Heart left ventricle (tissue), 16 donors: ENCODE results near the gene ARID5B. TPM values are rescaled to one million over a fixed set of nuclear protein-coding genes. Genes with fewer than 3 reads are reported as not detected.

ENCODE experiments used
- ATAC-seq, 4 donors: fragments of 200-7000 bp; cut with Tn5 transposase; one replicate each; pipeline ENCODE4 v1.9.1; 2020 to 2022; ENCODE audit warnings: moderate library complexity in 4 of 4, mild to moderate bottlenecking in 3 of 4, moderate number of reproducible peaks in 1 of 4
- DNase-seq, 5 donors: peaks; one replicate each; pipeline ENCODE4 v3.0.0-alpha.2; 2020
- H3K27ac ChIP-seq, 12 donors: fragments of 200-600 bp; sonication (generic) in 4 of 12; one replicate each; pipeline versions ENCODE4 v1.5.0 to v1.8.0; 2016 to 2022; ENCODE audit warnings: mild to moderate bottlenecking in 2 of 12
- H3K27me3 ChIP-seq, 9 donors: fragments of 200-600 bp; sonication (generic) in 2 of 9; one replicate each; pipeline versions ENCODE4 v1.5.1 to v1.8.0; 2016 to 2022; ENCODE audit warnings: mild to moderate bottlenecking in 3 of 9
- H3K36me3 ChIP-seq, 9 donors: fragments of 200-600 bp; sonication (generic) in 2 of 9; one replicate each; pipeline versions ENCODE4 v1.5.0 to v1.8.0; 2018 to 2022; ENCODE audit warnings: mild to moderate bottlenecking in 2 of 9
- H3K4me1 ChIP-seq, 12 donors: fragments of 200-600 bp; sonication (generic) in 4 of 12; one replicate each; pipeline versions ENCODE4 v1.5.0 to v1.8.0; 2016 to 2022; ENCODE audit warnings: mild to moderate bottlenecking in 3 of 12
- H3K4me3 ChIP-seq, 12 donors: fragments of 200-600 bp; sonication (generic) in 4 of 12; one replicate each; pipeline versions ENCODE4 v1.5.0 to v1.8.0; 2017 to 2022; ENCODE audit warnings: mild to moderate bottlenecking in 9 of 12, moderate library complexity in 4 of 12
- H3K9me3 ChIP-seq, 12 donors: fragments of 200-600 bp; sonication (generic) in 4 of 12; one replicate each; pipeline versions ENCODE4 v1.5.0 to v1.8.0; 2016 to 2022; ENCODE audit warnings: mild to moderate bottlenecking in 1 of 12
- CTCF ChIP-seq, 12 donors: fragments of 200-600 bp; sonication (generic) in 4 of 12; IDR thresholded peaks; one replicate each; pipeline versions ENCODE4 v1.5.0 to v1.8.0; 2018 to 2022; ENCODE audit warnings: antibody characterized with exemption in 12 of 12, mild to moderate bottlenecking in 5 of 12
- POLR2A ChIP-seq, 2 donors: fragments of 450-650 bp; IDR thresholded peaks; one replicate each; pipeline ENCODE4 v1.6.1; 2017; ENCODE audit warnings: antibody characterized with exemption in 2 of 2, mild to moderate bottlenecking in 2 of 2, moderate library complexity in 2 of 2
- WGBS, 4 donors: extraction: QIAGEN DNeasy Blood & Tissue Kit in 2 of 4; methylation state at CpG; one replicate each; pipeline versions ENCODE4 v1.1.5 to v1.1.7; 2013 to 2018; 5-methylcytosine and 5-hydroxymethylcytosine counted together
- intact Hi-C, 10 donors: fragments of 100-400 bp; cut with DNase I; formaldehyde crosslinking; loops; one replicate each; pipeline versions ENCODE4 v1.11.1 to v1.14.2; 2022
- polyA plus RNA-seq, 2 donors: library from polyadenylated mRNA; stranded (reverse); fragments of 200-250 nt; gene quantifications; one replicate each; pipeline ENCODE4 v1.2.3, GENCODE V29; 2013
- total RNA-seq, 9 donors: library from RNA; depleted of rRNA in 2 of 9; stranded (reverse); fragments of >200 nt in 2 of 9; fragmentation: NEBNext Ultra II Directional in 3 of 9; extraction: Animal tissue kit (Norgen Biotek cat#: 25700) in 3 of 9; gene quantifications; one replicate each; pipeline versions ENCODE4 v1.1.0 to v1.2.4, GENCODE V29; 2016 to 2023
- donor health status: ischemic (EF 13 %, LVEDD 7.1; RV severe dilation, severe dysfunction).
- donor health status: healthy with polysubstance abuse.
- donor health status: DM: no; HTN: yes; CAD: no.
- donor health status: DM: no; HTN: no; CAD: no.
- donor health status: ischemic (EF 25% LVEDD 6.9; RV normal size, moderate dysfunction).
- donor health status: ischemic (EF 25% LVEDD 5.7; RV mildly dilated, moderate dysfunction).
- donor health status: healthy.
- donor health status: DM: yes; HTN: yes; CAD: no.
- donor health status: ischemic (EF 35%, LVEDD 5.7; RV mildly dilated, moderate dysfunction).
- donor health status: nonischemic (EF 11% LVEDD 7.7; RV severe dilation, severe dysfunction).
- donor health status: DM: yes; HTN: yes; CAD: no.
- donor health status: PGD.
- donor health status: ischemic (EF 29% LVEDD 5.4; RV normal size, mild dysfunction).
- donor health status: nonischemic (EF 23%, LVEDD 6.1; RV moderate dilation, normal function).

The ARID5B gene
- total and polyA plus RNA-seq, 11 donors, result 4.5 to 45.5 (median 26.6) TPM

- H3K4me3 ChIP-seq, result no peak overlapping the region
- no peaks in the 10 kb centered on the region for H3K4me1 ChIP-seq
- no peaks in the 10 kb centered on the region for H3K36me3 ChIP-seq
- peaks cover 0 to 2% (median 0%) of the 10 kb centered on the region in 9 donors for H3K27me3 ChIP-seq
- H3K9me3 ChIP-seq, result no peaks in the 10 kb centered on the region
- WGBS, 4 donors, result 94 to 98% (median 97%) methylated on average over 2 of the region's 2 CpGs
- DNase-seq (no peak), ATAC-seq (no peak)
- intact Hi-C loops, result no loop called here
- no peak for TF ChIP-seq POLR2A (IDR thresholded peaks at IDR 0.05)
- TF ChIP-seq CTCF (IDR thresholded peaks at IDR 0.05), result no peak
- H3K27ac ChIP-seq, result no peak overlapping the region
Measured at GRCh38 chr10:61857746-61858145, 43.8 kb upstream of the ARID5B start.

- no peak overlapping the region for H3K4me3 ChIP-seq
- DNase-seq (no peak), ATAC-seq (no peak)
- intact Hi-C loops, result no loop called here
- no peak overlapping the region for H3K27ac ChIP-seq
- H3K27me3 ChIP-seq, result peaks cover 0 to 2% (median 0%) of the 10 kb centered on the region in 9 donors
- no peak for TF ChIP-seq CTCF (IDR thresholded peaks at IDR 0.05)
- TF ChIP-seq POLR2A (IDR thresholded peaks at IDR 0.05), result no peak
- H3K9me3 ChIP-seq, result no peaks in the 10 kb centered on the region
- WGBS, 4 donors, result 77 to 88% (median 82%) methylated on average over 1 of the region's 1 CpG
- no peaks in the 10 kb centered on the region for H3K36me3 ChIP-seq
- H3K4me1 ChIP-seq, result no peaks in the 10 kb centered on the region
Measured at GRCh38 chr10:61859786-61860185, 41.7 kb upstream of the ARID5B start.

- ATAC-seq (no peak), DNase-seq (no peak)
- H3K4me1 ChIP-seq, result no peaks in the 10 kb centered on the region
- intact Hi-C loops, result no loop called here
- no peak overlapping the region for H3K4me3 ChIP-seq
- no peaks in the 10 kb centered on the region for H3K9me3 ChIP-seq
- no peaks in the 10 kb centered on the region for H3K36me3 ChIP-seq
- no peak overlapping the region for H3K27ac ChIP-seq
- no peak for TF ChIP-seq POLR2A (IDR thresholded peaks at IDR 0.05)
- no peak for TF ChIP-seq CTCF (IDR thresholded peaks at IDR 0.05)
- H3K27me3 ChIP-seq, result peaks cover 0 to 2% (median 0%) of the 10 kb centered on the region in 9 donors
- WGBS, 4 donors, result 86 to 90% (median 87%) methylated on average over 8 of the region's 8 CpGs
Measured at GRCh38 chr10:61860964-61861758, 40.3 kb upstream of the ARID5B start.

- DNase-seq (no peak), ATAC-seq (no peak)
- TF ChIP-seq POLR2A (IDR thresholded peaks at IDR 0.05) (no peak), CTCF (IDR thresholded peaks at IDR 0.05) (no peak)
- intact Hi-C loops, result no loop called here
- 75 to 82% (median 78%) methylated on average over 10 of the region's 10 CpGs for WGBS, 4 donors
- H3K36me3 ChIP-seq, result no peaks in the 10 kb centered on the region
- H3K27me3 ChIP-seq, result peaks cover 0 to 2% (median 0%) of the 10 kb centered on the region in 9 donors
- no peaks in the 10 kb centered on the region for H3K4me1 ChIP-seq
- H3K4me3 ChIP-seq, result no peak overlapping the region
- no peak overlapping the region for H3K27ac ChIP-seq
- no peaks in the 10 kb centered on the region for H3K9me3 ChIP-seq
Measured at GRCh38 chr10:61863981-61864380, 37.5 kb upstream of the ARID5B start.
